ENCODE data around the gene ZNF526.

DNA sequence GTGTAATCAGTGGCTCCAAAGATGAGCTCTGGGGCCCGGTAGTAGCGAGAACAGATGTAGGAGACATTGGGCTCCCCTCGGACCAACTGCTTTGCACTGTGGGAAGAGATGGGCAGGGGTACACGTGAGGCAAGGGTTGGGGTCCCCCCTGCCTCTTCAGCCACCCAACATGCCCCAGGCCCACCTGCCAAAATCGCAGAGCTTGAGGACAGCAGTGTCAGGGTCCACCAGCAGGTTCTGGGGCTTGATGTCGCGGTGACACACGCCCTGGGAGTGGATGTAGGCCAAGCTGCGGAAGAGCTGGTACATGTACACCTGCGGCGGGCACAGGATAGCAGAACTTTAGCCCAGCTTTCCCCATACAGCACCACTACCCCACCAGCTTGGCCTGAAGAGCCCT lies 14.3 kb downstream of the ZNF526 start:
- no peak for TF ChIP-seq EZH2 (IDR thresholded peaks at IDR 0.05; ENCODE audit: borderline replicate concordance)
- TF ChIP-seq, protein P1, sequence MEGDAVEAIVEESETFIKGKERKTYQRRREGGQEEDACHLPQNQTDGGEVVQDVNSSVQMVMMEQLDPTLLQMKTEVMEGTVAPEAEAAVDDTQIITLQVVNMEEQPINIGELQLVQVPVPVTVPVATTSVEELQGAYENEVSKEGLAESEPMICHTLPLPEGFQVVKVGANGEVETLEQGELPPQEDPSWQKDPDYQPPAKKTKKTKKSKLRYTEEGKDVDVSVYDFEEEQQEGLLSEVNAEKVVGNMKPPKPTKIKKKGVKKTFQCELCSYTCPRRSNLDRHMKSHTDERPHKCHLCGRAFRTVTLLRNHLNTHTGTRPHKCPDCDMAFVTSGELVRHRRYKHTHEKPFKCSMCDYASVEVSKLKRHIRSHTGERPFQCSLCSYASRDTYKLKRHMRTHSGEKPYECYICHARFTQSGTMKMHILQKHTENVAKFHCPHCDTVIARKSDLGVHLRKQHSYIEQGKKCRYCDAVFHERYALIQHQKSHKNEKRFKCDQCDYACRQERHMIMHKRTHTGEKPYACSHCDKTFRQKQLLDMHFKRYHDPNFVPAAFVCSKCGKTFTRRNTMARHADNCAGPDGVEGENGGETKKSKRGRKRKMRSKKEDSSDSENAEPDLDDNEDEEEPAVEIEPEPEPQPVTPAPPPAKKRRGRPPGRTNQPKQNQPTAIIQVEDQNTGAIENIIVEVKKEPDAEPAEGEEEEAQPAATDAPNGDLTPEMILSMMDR (IDR thresholded peaks at IDR 0.05; ENCODE audit: poor library complexity) = no peak
- TF ChIP-seq EZH2phosphoT487 (IDR thresholded peaks at IDR 0.05; ENCODE audit: low read depth, severe bottlenecking, unreplicated experiment) = no peak

Measured in hepatocyte (in vitro differentiated cells).